PC-3 (cell line): Measurements from ENCODE around the gene ACOT11.

Source experiments
- CTCF ChIP-seq: fragments of 300-600 bp; sonication (generic); conservative IDR thresholded peaks from 2 replicates; pipeline ENCODE4 v1.5.1; 2017; ENCODE audit warnings: antibody characterized with exemption, low read depth, mild to moderate bottlenecking, low read length
- EZH2 ChIP-seq: fragments of 300-600 bp; sonication (generic); IDR thresholded peaks from one replicate; pipeline ENCODE4 v1.6.1; 2017; ENCODE audit warnings: antibody characterized with exemption, mild to moderate bottlenecking, low read length; ENCODE audit not compliant: unreplicated experiment
- EZH2phosphoT487 ChIP-seq: fragments of 300-600 bp; sonication (generic); IDR thresholded peaks from 2 replicates; pipeline ENCODE4 v1.6.1; 2018; ENCODE audit warnings: mild to moderate bottlenecking, antibody characterized with exemption, low read length, borderline replicate concordance

- TF ChIP-seq CTCF, result no peak
- no peak for TF ChIP-seq EZH2
- TF ChIP-seq EZH2phosphoT487, result no peak
These were observed 9.8 kb downstream of the ACOT11 start for GRCh38 chr1:54557671-54558355.
